ENCODE data around the gene TBC1D30.

Gene TBC1D30

GRCh38 chr12:64864319-64864718 is 39.9 kb downstream of the TBC1D30 start:
- DNase-seq: no peak

DNA sequence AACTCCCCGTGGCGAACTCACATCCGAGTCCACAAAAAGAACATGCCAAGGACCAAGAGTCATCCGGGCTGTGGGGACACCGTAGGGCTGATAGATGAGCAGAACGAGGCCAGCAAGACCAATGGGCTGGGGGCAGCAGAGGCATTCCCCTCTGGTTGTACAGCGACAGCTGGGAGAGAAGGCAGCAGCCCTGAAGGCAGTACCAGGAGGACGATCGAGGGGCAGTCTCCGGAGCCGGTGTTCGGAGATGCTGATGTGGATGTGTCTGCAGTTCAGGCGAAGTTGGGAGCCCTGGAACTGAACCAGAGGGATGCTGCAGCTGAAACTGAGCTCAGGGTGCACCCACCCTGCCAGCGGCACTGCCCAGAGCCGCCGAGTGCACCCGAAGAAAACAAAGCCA is 50.7 kb downstream of the TBC1D30 start:
- no peak for DNase-seq

DNA sequence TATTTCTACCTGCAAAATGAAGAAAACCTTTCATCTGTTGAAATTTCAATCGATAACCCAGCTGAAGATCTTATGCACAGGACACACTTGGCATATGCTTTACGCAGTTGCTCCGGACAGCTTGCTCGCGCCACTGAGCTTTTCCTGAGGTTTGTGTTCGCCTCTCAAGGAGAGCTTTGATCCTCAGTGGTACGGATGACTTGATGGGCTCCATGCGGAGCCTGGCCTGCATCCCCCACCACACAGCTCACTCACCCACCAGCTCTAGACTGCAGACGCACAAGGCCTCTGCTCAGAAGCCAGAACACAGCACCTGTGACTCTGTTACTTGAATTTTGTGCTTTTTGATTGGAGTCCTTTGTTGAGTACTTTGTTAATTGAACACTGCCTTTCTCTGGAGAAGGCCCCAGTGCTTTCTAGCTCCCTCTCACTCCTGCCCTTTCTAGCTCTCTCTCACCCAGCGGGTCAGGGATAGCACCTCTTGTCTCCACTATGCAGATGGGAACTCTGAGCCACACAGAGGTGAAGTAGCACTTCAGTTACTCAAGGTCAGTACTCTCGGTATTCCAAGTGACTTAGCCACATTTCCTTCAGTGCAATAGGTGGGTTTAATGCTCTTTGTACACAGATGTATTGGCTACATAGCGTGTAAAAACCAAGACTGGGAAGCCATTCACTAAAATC is 52.1 kb downstream of the TBC1D30 start:
- no peak for DNase-seq

DNA sequence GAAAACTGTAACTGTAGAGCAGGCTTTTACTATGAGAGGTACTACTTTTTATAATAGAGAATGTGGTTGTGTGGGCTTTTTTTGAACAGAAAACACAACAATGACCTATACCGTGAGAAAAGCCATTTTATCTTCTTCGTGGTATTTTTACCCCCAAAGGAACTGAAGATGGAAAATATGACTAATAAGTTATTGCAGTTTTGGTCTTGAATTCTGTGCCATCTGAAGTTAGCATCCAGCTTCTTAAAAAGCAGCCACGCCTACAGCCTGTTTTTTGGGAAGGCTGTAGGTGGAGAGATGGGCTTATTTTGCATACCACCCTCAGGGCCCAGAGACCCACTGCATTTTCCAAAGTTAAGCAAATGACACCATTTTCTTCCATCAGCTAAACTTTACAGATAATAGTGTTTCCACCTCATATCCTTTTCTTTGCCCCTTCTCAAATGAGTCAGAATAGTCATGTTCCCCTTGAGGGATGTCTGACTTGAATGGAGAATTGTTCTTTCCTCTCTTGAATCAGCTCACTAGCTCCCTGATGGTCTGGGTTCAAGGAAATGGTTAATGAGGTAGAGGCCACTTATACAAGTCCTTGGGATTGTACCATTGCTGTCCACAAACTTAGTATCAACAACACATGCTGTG is 53.0 kb downstream of the TBC1D30 start:
- no peak for DNase-seq

DNA sequence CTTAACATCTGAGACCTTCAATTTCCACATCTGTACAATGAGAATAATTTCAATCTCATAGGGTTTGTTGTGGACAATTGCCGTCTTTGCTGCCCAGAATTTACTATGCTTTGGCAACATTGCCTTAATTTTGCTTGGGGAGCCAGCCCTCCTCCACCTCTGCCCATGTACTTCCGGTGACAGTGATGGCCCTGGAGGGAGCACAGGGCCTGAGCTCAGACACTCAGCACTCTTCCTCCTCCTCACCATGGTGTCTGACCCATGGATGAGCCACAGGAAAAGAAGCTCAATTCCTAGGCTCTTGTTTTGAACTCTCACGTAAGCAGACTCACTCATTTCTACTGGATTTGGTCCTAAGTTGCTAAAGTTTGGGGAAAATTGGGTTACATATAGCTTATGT is 58.2 kb downstream of the TBC1D30 start:
- no peak for DNase-seq

DNA sequence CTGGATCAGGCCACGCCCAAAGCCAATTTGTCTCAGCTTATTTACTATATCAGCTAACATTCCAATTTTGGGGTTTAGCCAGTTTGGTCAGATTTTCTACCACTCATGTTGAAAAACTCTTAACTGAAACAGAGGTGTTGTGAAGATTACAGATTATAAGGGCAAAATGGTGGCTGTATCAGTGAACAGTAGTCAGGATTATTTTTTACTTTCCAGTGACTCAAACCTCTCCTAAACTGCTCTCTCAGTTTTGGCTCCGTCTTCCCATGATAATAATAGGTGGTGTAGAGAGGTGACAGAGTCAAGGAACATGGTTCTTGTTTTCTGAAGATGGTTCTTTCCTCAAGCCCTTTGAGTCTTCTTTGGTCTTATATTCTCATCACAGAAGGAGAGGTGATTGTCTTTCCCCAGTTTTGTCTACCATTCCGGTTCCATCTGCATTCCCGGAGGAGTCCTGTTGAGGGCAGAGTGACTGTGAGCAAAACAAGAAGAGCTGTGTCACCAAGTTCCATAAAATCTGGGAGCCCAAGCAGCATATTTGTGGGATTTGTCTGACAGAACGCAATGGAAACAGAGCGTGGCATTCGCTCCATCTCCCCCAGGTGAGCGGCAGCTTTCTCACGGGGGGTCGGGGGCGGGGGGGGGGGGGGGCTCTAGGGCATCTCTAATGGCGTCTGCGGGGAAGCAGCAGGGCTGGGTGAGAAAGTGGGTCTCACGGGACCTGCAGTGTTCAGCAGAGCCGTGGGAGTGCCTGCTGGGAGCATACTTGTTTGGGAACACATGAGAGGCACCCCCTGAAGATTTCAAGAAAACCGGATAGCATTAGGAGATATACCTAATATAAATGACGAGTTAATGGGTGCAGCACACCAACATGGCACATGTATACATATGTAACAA is 59.1 kb downstream of the TBC1D30 start:
- no peak for DNase-seq

- DNase-seq: no peak
These were observed 59.7 kb downstream of the TBC1D30 start for GRCh38 chr12:64884164-64884542.

- DNase-seq: no peak
These were observed 60.3 kb downstream of the TBC1D30 start for GRCh38 chr12:64884728-64885127.

- no peak for DNase-seq
These were observed 65.2 kb downstream of the TBC1D30 start for GRCh38 chr12:64889434-64890216.

DNA sequence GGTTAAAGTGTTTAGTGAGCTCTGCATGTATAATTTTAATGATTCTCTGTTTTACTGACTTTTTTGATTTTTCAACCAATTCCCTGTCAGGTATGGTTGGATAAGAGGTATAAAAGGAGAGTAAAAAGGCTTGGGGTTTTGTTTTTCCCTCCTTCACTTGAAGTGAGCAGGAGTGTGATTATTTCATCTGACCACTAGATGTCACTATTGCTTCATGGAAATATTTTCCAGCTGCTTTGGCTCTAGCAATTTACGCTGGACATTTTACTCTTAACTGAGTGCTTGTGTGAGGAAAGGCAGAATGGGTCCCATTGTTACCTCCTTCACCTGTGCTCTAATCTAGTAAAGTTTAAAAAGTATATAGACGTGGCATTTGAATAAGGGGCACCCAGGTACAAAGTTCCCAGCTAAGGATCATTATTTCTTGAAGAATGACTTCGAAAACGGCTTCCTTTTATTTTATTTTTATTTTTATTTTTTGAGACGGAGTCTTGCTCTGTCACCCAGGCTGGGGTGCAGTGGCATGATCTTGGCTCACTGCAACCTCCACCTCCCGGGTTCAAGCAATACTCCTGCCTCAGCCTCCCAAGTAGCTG is 66.5 kb downstream of the TBC1D30 start:
- DNase-seq: no peak

DNA sequence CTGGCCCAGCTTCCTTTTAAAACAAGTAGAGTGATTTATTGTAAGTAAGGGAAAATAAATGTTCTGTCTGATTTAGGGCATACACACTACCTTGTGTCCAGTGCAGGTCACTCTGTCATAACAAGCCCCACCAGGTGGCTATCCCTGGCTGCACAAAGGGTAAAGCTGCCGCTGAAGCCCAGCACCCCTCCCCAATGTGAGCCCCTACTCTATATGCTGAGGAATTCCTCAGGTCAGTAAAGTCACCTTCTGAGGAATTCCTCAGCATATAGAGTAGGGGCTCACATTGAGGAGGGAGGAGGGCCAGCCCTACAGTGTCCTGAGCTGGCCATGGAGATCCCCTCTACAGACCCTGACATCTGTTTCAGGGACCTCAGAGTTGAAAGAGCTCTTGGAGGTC is 67.2 kb downstream of the TBC1D30 start:
- DNase-seq: no peak

- no peak for DNase-seq
These were observed 68.1 kb downstream of the TBC1D30 start for GRCh38 chr12:64892561-64892960.

DNA sequence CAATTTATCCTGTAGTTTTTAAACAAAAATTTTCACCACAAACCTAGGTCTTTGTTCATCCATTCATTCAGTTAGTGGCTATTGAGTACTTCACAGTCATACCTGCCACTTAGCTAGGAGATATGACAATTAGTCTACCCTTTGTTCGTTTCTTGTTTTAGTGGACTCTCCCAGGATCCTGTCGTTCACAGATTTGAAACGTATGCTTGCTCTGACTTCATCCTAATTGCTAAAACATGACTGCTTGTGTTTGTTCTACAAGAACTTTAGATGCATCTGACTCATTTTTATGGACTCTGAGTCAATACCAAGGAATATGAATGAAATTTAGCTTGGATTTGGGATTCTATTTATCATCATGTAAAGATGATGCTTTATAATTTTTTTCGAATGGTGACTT is 69.5 kb downstream of the TBC1D30 start:
- DNase-seq: no peak

GRCh38 chr12:64894827-64895475 is 70.5 kb downstream of the TBC1D30 start:
- DNase-seq: no peak

GRCh38 chr12:64895526-64895925 is 71.1 kb downstream of the TBC1D30 start:
- no peak for DNase-seq

DNA sequence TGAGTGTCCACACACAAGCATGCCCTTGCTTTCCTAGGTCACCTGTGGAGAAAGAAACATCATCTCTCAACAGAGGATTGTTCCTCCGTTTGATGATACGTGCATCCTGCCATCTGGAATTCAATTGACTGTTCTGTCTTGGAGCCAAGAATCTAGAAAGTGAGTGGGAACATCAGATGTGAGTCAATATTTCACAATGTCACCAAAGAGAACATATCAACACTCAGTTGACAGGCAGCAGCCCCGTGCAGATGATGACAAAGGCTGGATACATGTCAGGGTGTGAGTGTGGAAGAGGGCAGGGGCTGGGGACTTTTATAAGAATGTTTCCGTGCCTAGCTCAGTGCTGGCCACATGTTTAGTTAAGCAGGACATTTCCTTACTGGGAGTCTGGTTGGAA is 76.1 kb downstream of the TBC1D30 start:
- no peak for DNase-seq

DNA sequence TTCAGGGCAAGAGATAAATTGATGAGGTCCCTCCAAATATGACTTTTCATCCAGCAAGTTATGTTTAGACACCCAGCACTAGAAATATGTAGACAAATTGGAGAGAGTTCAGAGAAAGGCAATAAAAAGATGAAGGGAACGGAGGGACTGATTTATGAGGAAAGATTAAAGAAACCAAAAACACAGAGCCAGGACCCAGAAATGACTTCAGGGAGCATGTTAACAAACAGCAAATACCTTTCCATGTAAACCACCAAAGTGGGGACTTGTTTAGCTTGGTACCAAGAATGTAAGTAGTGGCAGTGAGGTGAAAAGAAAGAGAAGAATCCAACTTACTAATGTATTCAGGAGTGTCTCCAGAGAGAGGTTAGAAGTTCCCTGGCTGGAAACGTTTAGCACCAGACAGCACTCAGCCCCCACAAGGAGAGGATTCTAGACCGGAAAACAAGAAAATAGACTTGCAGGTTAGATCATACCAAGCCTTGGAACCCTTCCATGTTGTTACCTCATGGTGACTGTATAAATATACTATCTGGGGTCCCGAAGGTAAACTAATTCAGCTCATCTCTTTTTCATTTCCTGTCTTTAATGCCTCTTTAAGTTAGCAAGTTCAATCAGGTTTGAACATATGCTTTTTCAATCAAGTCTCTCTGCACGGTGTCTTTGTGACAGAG is 79.2 kb downstream of the TBC1D30 start:
- DNase-seq: no peak

- no peak for DNase-seq
These were observed 82.7 kb downstream of the TBC1D30 start for GRCh38 chr12:64907097-64907496.

GRCh38 chr12:64909124-64909523 is 84.7 kb downstream of the TBC1D30 start:
- no peak for DNase-seq

- no peak for DNase-seq
These were observed 86.6 kb downstream of the TBC1D30 start for GRCh38 chr12:64911081-64911480.

GRCh38 chr12:64911912-64912311 is 87.5 kb downstream of the TBC1D30 start:
- DNase-seq: no peak
